Activated naive CD8-positive, alpha-beta T cell treated with anti-CD3 and anti-CD28 coated beads for 36 hours (primary cell): ENCODE results near the gene ADRA1B. TPM values are rescaled to one million over a fixed set of nuclear protein-coding genes. Genes with fewer than 3 reads are reported as not detected.
"Not testable (repeated sequence)": the region's sequence is repeated elsewhere in the genome, so short reads cannot be mapped to it uniquely, and the experiment has no call there.

Experiments
- DNase-seq: peaks from one replicate; pipeline ENCODE4 v3.0.0; 2021
- H3K27ac Mint-ChIP-seq: one replicate; pipeline ENCODE4 v1.8.0; 2022; ENCODE audit warnings: mild to moderate bottlenecking, moderate library complexity, mixed read lengths
- H3K27me3 Mint-ChIP-seq: one replicate; pipeline ENCODE4 v1.8.0; 2022; ENCODE audit warnings: mild to moderate bottlenecking, mixed read lengths
- H3K36me3 Mint-ChIP-seq: one replicate; pipeline ENCODE4 v1.8.0; 2021; ENCODE audit warnings: mild to moderate bottlenecking, mixed read lengths
- H3K4me1 Mint-ChIP-seq: one replicate; pipeline ENCODE4 v1.8.0; 2021; ENCODE audit warnings: mixed read lengths
- H3K4me3 Mint-ChIP-seq: one replicate; pipeline ENCODE4 v1.8.0; 2022; ENCODE audit warnings: mild to moderate bottlenecking, moderate library complexity, mixed read lengths
- H3K9me3 Mint-ChIP-seq: one replicate; pipeline ENCODE4 v1.8.0; 2022; ENCODE audit warnings: mixed read lengths
- total RNA-seq, 2 experiments: library from RNA; stranded (reverse); gene quantifications; one replicate each; pipeline ENCODE4 v1.2.3, GENCODE V29; 2021

Gene ADRA1B
- total RNA-seq, 2 experiments from 2014 or later: not detected

GRCh38 chr5:159993194-159993593 lies 76.9 kb downstream of the ADRA1B start:
- Mint-ChIP-seq H3K4me1 (no peaks in the 10 kb centered on the region), H3K9me3 (no peaks in the 10 kb centered on the region), H3K36me3 (no peaks in the 10 kb centered on the region)

GRCh38 chr5:159995907-159996306 lies 79.6 kb downstream of the ADRA1B start:
- no peak overlapping the region for H3K27ac Mint-ChIP-seq
- no peaks in the 10 kb centered on the region for H3K4me1 Mint-ChIP-seq
- no peaks in the 10 kb centered on the region for H3K9me3 Mint-ChIP-seq
- no peaks in the 10 kb centered on the region for H3K36me3 Mint-ChIP-seq
- DNase-seq: no peak
- no peak overlapping the region for H3K4me3 Mint-ChIP-seq
- peaks cover 33% of the 10 kb centered on the region for H3K27me3 Mint-ChIP-seq

More at GRCh38 chr5:159993194-159993593, 76.9 kb downstream of the ADRA1B start:
- H3K27me3 Mint-ChIP-seq: peaks cover 31% of the 10 kb centered on the region
- H3K27ac Mint-ChIP-seq: no peak overlapping the region
- no peak overlapping the region for H3K4me3 Mint-ChIP-seq
- no peak for DNase-seq

GRCh38 chr5:160001457-160001856 lies 85.2 kb downstream of the ADRA1B start:
- peaks cover 37% of the 10 kb centered on the region for H3K27me3 Mint-ChIP-seq
- no peaks in the 10 kb centered on the region for H3K36me3 Mint-ChIP-seq
- H3K27ac Mint-ChIP-seq: no peak overlapping the region
- no peak overlapping the region for H3K4me3 Mint-ChIP-seq
- H3K9me3 Mint-ChIP-seq: no peaks in the 10 kb centered on the region
- DNase-seq: no peak
- H3K4me1 Mint-ChIP-seq: no peaks in the 10 kb centered on the region

GRCh38 chr5:160007514-160007913 lies 91.2 kb downstream of the ADRA1B start:
- H3K9me3 Mint-ChIP-seq: no peaks in the 10 kb centered on the region
- H3K4me3 Mint-ChIP-seq: no peak overlapping the region
- peaks cover 23% of the 10 kb centered on the region for H3K4me1 Mint-ChIP-seq
- H3K27me3 Mint-ChIP-seq: peaks cover 4% of the 10 kb centered on the region
- no peak for DNase-seq
- peaks cover 9% of the 10 kb centered on the region for H3K36me3 Mint-ChIP-seq
- H3K27ac Mint-ChIP-seq: no peak overlapping the region

- DNase-seq, H3K36me3 Mint-ChIP-seq, H3K27me3 Mint-ChIP-seq, H3K9me3 Mint-ChIP-seq: not testable (repeated sequence)
- H3K27ac Mint-ChIP-seq: peak overlapping the region; percentile 48
- H3K4me1 Mint-ChIP-seq: peaks cover 23% of the 10 kb centered on the region
- H3K4me3 Mint-ChIP-seq: peak overlapping the region; percentile 48
These were observed 92.2 kb downstream of the ADRA1B start for GRCh38 chr5:160008529-160008876.

- Mint-ChIP-seq H3K9me3 (no peaks in the 10 kb centered on the region), H3K4me1 (peaks cover 23% of the 10 kb centered on the region), H3K4me3 (peak within 1 kb of the TSS; percentile 99), H3K27ac (peak within 1 kb of the TSS; percentile 97), H3K36me3 (peaks cover 9% of the 10 kb centered on the region), H3K27me3 (no peaks in the 10 kb centered on the region)
- DNase-seq: peak; percentile 89
These were observed 92.8 kb downstream of the ADRA1B start, which contains the start of gene TTC1 for GRCh38 chr5:160008877-160009590. Gene TTC1, plus strand, starts transcription at chr5:160009139. Its CDS starts 1,390 bp downstream, at chr5:160010529.

GRCh38 chr5:160009591-160009989 lies 93.3 kb downstream of the ADRA1B start:
- peak; percentile 1 for DNase-seq
- no peaks in the 10 kb centered on the region for H3K9me3 Mint-ChIP-seq
- H3K36me3 Mint-ChIP-seq: peaks cover 9% of the 10 kb centered on the region
- peaks cover 23% of the 10 kb centered on the region for H3K4me1 Mint-ChIP-seq
- H3K27ac Mint-ChIP-seq: peak overlapping the region; percentile 97
- no peaks in the 10 kb centered on the region for H3K27me3 Mint-ChIP-seq
- H3K4me3 Mint-ChIP-seq: peak overlapping the region; percentile 99

- H3K4me3 Mint-ChIP-seq: peak overlapping the region; percentile 37
- H3K4me1 Mint-ChIP-seq: peaks cover 23% of the 10 kb centered on the region
- H3K27ac Mint-ChIP-seq: no peak overlapping the region
- no peaks in the 10 kb centered on the region for H3K27me3 Mint-ChIP-seq
- no peaks in the 10 kb centered on the region for H3K9me3 Mint-ChIP-seq
- peaks cover 9% of the 10 kb centered on the region for H3K36me3 Mint-ChIP-seq
- no peak for DNase-seq
These were observed 95.2 kb downstream of the ADRA1B start for GRCh38 chr5:160011471-160011870.

- not testable (repeated sequence) for H3K4me3 Mint-ChIP-seq, H3K9me3 Mint-ChIP-seq, DNase-seq, H3K27me3 Mint-ChIP-seq, H3K27ac Mint-ChIP-seq
- Mint-ChIP-seq H3K36me3 (peaks cover 13% of the 10 kb centered on the region), H3K4me1 (peaks cover 22% of the 10 kb centered on the region)
These were observed 97.9 kb downstream of the ADRA1B start for GRCh38 chr5:160014197-160014596.

GRCh38 chr5:160018945-160019625 lies 102.8 kb downstream of the ADRA1B start:
- Mint-ChIP-seq H3K4me1 (peaks cover 13% of the 10 kb centered on the region), H3K27me3 (no peaks in the 10 kb centered on the region), H3K4me3 (no peak overlapping the region), H3K36me3 (peaks cover 13% of the 10 kb centered on the region), H3K27ac (no peak overlapping the region), H3K9me3 (no peaks in the 10 kb centered on the region)
- no peak for DNase-seq

- H3K27ac Mint-ChIP-seq: no peak overlapping the region
- peaks cover 16% of the 10 kb centered on the region for H3K4me1 Mint-ChIP-seq
- H3K4me3 Mint-ChIP-seq: no peak overlapping the region
- no peak for DNase-seq
- no peaks in the 10 kb centered on the region for H3K27me3 Mint-ChIP-seq
- H3K9me3 Mint-ChIP-seq: no peaks in the 10 kb centered on the region
- H3K36me3 Mint-ChIP-seq: peaks cover 13% of the 10 kb centered on the region
These were observed 104.0 kb downstream of the ADRA1B start for GRCh38 chr5:160020266-160020770.

GRCh38 chr5:160020964-160021363 lies 104.7 kb downstream of the ADRA1B start:
- Mint-ChIP-seq H3K9me3 (no peaks in the 10 kb centered on the region), H3K27ac (no peak overlapping the region), H3K4me1 (peaks cover 20% of the 10 kb centered on the region), H3K27me3 (no peaks in the 10 kb centered on the region), H3K4me3 (no peak overlapping the region), H3K36me3 (peaks cover 14% of the 10 kb centered on the region)
- DNase-seq: no peak

- H3K4me1 Mint-ChIP-seq: peaks cover 21% of the 10 kb centered on the region
- peak; percentile 38 for DNase-seq
These were observed 105.7 kb downstream of the ADRA1B start for GRCh38 chr5:160021831-160022446.

More at GRCh38 chr5:160021831-160022446, 105.7 kb downstream of the ADRA1B start:
- H3K9me3 Mint-ChIP-seq: no peaks in the 10 kb centered on the region
- no peaks in the 10 kb centered on the region for H3K27me3 Mint-ChIP-seq
- no peak overlapping the region for H3K27ac Mint-ChIP-seq
- H3K36me3 Mint-ChIP-seq: peaks cover 15% of the 10 kb centered on the region
- H3K4me3 Mint-ChIP-seq: no peak overlapping the region
